HepG2 (cell line): ENCODE data around the gene CEBPE. TPM values are rescaled to one million over a fixed set of nuclear protein-coding genes. Genes with fewer than 3 reads are reported as not detected.

ENCODE experiments used
- FOXP4 ChIP-seq: sonication (generic); formaldehyde crosslinking; IDR thresholded peaks from 2 replicates; pipeline ENCODE4 v1.4.0; 2020; ENCODE audit warnings: missing genetic modification reagents
- FUBP1 ChIP-seq: sonication (generic); formaldehyde crosslinking; IDR thresholded peaks from 2 replicates; pipeline ENCODE4 v1.5.1; 2020; ENCODE audit warnings: missing genetic modification reagents, mild to moderate bottlenecking, borderline replicate concordance
- KAT7 ChIP-seq: IDR thresholded peaks from 2 replicates; pipeline ENCODE4 v1.6.1; 2018; ENCODE audit warnings: borderline replicate concordance, missing compliant biosample characterization
- MTA3 ChIP-seq: sonication (generic); formaldehyde crosslinking; IDR thresholded peaks from 2 replicates; pipeline ENCODE4 v1.4.0; 2020; ENCODE audit warnings: missing genetic modification reagents
- NAIF1 ChIP-seq: sonication (generic); formaldehyde crosslinking; IDR thresholded peaks from 2 replicates; pipeline ENCODE4 v1.5.0; 2020; ENCODE audit warnings: mild to moderate bottlenecking, missing genetic modification reagents, borderline replicate concordance
- PPARG ChIP-seq: conservative IDR thresholded peaks from 2 replicates; pipeline ENCODE4 v1.6.1; 2016; ENCODE audit warnings: missing biosample characterization, missing genetic modification reagents
- RAD21 ChIP-seq: fragments of 450-650 bp; formaldehyde crosslinking; IDR thresholded peaks from 2 replicates; pipeline ENCODE4 v1.5.0; 2020; ENCODE audit warnings: mild to moderate bottlenecking
- SNAI1 ChIP-seq: sonication (generic); formaldehyde crosslinking; IDR thresholded peaks from 2 replicates; pipeline ENCODE4 v1.5.0; 2020; ENCODE audit warnings: mild to moderate bottlenecking, missing genetic modification reagents, borderline replicate concordance
- ZNF367 ChIP-seq: sonication (generic); formaldehyde crosslinking; IDR thresholded peaks from 2 replicates; pipeline ENCODE4 v1.4.0; 2020; ENCODE audit warnings: missing genetic modification reagents, borderline replicate concordance
- ZNF451 ChIP-seq: sonication (generic); formaldehyde crosslinking; IDR thresholded peaks from 2 replicates; pipeline ENCODE4 v1.5.0; 2020; ENCODE audit warnings: mild to moderate bottlenecking, missing genetic modification reagents
- ZNF547 ChIP-seq: sonication (generic); formaldehyde crosslinking; IDR thresholded peaks from 2 replicates; pipeline ENCODE4 v1.5.1; 2020; ENCODE audit warnings: mild to moderate bottlenecking, missing genetic modification reagents
- ZNF580 ChIP-seq: IDR thresholded peaks from 2 replicates; pipeline ENCODE4 v1.6.1; 2016; ENCODE audit warnings: low read depth, borderline replicate concordance
- ZNF607 ChIP-seq: sonication (generic); formaldehyde crosslinking; IDR thresholded peaks from 2 replicates; pipeline ENCODE4 v1.5.1; 2020; ENCODE audit warnings: missing genetic modification reagents, mild to moderate bottlenecking, borderline replicate concordance
- ZNF674 ChIP-seq: sonication (generic); formaldehyde crosslinking; IDR thresholded peaks from 2 replicates; pipeline ENCODE4 v1.5.0; 2020; ENCODE audit warnings: low read depth, mild to moderate bottlenecking, missing genetic modification reagents
- ZNF678 ChIP-seq: sonication (generic); formaldehyde crosslinking; IDR thresholded peaks from 2 replicates; pipeline ENCODE4 v1.4.0; 2020; ENCODE audit warnings: mild to moderate bottlenecking, missing genetic modification reagents
- polyA plus RNA-seq, 8 experiments: library from polyadenylated mRNA; depleted of rRNA in 3 of 8; stranded (reverse) in 7 of 8; unstranded in 1 of 8; fragments of >200 nt; fragmentation: Illumina TruSeq in 4 of 8; extraction: Trizol in 4 of 8; gene quantifications; 2 replicates each; pipeline versions ENCODE4 v1.2.1 to v1.2.3, GENCODE V29; 2011 to 2016; ENCODE audit warnings: low read depth in 4 of 8, missing spikeins in 1 of 8, mixed read lengths in 1 of 8; ENCODE audit not compliant: insufficient read depth in 1 of 8
- total RNA-seq, 5 experiments: library from RNA; depleted of rRNA; stranded (reverse); fragments of >200 nt; fragmentation: Illumina TruSeq; extraction: Trizol; gene quantifications; 2 replicates each; pipeline ENCODE4 v1.2.3, GENCODE V29; 2016; ENCODE audit warnings: low read depth in 1 of 5
- TF ChIP-seq, protein P1 (sequence below): sonication (generic); formaldehyde crosslinking; IDR thresholded peaks from 2 replicates; pipeline ENCODE4 v1.4.0; 2020; ENCODE audit warnings: missing genetic modification reagents
- TF ChIP-seq, protein P2 (sequence below): sonication (generic); formaldehyde crosslinking; IDR thresholded peaks from 2 replicates; pipeline ENCODE4 v1.8.0; 2022; ENCODE audit warnings: missing genetic modification reagents, low read depth, mild to moderate bottlenecking, borderline replicate concordance
- TF ChIP-seq, protein P3 (sequence below): sonication (generic); formaldehyde crosslinking; IDR thresholded peaks from 2 replicates; pipeline ENCODE4 v1.4.0; 2020; ENCODE audit warnings: missing genetic modification reagents
- TF ChIP-seq, protein P4 (sequence below): IDR thresholded peaks from 2 replicates; pipeline ENCODE4 v1.6.1; 2018; ENCODE audit warnings: missing genetic modification reagents
- TF ChIP-seq, protein P5 (sequence below): IDR thresholded peaks from 2 replicates; pipeline ENCODE4 v1.6.1; 2016; ENCODE audit warnings: missing genetic modification reagents, missing compliant biosample characterization

CEBPE gene
- total and polyA plus RNA-seq, 2 of the 13 experiments (the other 11 are each of a cell fraction or from before 2014, with no cell fraction given), result 0.09 to 0.11 TPM

DNA sequence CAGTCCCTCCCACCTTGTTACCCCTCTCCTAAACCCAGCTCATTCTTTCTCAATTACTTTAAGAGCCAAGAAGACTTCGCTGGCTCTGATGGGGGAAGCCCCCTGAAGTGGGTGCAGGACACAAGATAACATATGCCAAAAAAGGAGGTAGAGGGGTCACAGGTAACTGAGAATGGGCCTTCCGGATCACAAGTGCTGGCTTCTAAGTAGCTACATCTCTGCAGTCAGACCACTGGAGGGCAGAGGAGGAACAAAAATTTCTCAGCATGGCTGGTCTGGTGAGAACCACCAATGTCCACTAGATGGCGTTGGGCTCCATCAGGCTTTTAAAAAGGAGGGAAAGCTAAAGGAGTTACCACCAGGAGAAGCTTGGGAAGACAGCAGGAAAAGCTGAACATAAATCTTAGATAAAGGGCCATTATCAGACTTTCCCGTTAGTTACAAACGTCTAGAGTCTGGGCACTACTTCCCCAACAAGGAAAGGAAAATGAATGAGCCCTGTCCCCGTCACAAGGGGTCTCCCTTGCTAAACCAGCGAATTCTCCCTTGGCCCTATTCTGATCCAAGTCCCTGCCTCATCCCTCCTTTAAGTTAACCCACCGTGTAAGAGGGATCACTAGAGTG lies 50.2 kb downstream of the CEBPE start (continued):
- TF ChIP-seq ZNF547 (no peak), ZNF367 (no peak), KAT7 (CRISPR knock-in tag) (no peak), NAIF1 (CRISPR knock-in tag) (no peak), RAD21 (CRISPR knock-in tag) (peak; percentile 94), ZNF451 (CRISPR knock-in tag) (no peak), PPARG (peak; percentile 77), ZNF678 (no peak), ZNF674 (CRISPR knock-in tag) (no peak), FOXP4 (CRISPR knock-in tag) (no peak), MTA3 (no peak), FUBP1 (CRISPR knock-in tag) (no peak), ZNF580 (CRISPR knock-in tag) (peak; percentile 89; the same call in 1 of the 2 replicates), ZNF607 (no peak), SNAI1 (CRISPR knock-in tag) (no peak)
- TF ChIP-seq, protein P1, sequence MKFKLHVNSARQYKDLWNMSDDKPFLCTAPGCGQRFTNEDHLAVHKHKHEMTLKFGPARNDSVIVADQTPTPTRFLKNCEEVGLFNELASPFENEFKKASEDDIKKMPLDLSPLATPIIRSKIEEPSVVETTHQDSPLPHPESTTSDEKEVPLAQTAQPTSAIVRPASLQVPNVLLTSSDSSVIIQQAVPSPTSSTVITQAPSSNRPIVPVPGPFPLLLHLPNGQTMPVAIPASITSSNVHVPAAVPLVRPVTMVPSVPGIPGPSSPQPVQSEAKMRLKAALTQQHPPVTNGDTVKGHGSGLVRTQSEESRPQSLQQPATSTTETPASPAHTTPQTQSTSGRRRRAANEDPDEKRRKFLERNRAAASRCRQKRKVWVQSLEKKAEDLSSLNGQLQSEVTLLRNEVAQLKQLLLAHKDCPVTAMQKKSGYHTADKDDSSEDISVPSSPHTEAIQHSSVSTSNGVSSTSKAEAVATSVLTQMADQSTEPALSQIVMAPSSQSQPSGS, result peak; percentile 85
- TF ChIP-seq, protein P2, sequence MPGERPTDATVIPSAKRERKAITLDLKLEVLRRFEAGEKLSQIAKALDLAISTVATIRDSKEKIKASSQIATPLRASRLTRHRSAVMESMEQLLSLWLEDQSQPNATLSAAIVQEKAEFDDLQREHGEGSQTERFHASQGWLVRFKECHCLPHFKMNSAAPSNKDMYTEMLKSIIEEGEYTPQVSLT (CRISPR knock-in tag), result no peak
- TF ChIP-seq, protein P3, sequence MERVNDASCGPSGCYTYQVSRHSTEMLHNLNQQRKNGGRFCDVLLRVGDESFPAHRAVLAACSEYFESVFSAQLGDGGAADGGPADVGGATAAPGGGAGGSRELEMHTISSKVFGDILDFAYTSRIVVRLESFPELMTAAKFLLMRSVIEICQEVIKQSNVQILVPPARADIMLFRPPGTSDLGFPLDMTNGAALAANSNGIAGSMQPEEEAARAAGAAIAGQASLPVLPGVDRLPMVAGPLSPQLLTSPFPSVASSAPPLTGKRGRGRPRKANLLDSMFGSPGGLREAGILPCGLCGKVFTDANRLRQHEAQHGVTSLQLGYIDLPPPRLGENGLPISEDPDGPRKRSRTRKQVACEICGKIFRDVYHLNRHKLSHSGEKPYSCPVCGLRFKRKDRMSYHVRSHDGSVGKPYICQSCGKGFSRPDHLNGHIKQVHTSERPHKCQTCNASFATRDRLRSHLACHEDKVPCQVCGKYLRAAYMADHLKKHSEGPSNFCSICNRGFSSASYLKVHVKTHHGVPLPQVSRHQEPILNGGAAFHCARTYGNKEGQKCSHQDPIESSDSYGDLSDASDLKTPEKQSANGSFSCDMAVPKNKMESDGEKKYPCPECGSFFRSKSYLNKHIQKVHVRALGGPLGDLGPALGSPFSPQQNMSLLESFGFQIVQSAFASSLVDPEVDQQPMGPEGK (CRISPR knock-in tag), result peak; percentile 65
- TF ChIP-seq, protein P4, sequence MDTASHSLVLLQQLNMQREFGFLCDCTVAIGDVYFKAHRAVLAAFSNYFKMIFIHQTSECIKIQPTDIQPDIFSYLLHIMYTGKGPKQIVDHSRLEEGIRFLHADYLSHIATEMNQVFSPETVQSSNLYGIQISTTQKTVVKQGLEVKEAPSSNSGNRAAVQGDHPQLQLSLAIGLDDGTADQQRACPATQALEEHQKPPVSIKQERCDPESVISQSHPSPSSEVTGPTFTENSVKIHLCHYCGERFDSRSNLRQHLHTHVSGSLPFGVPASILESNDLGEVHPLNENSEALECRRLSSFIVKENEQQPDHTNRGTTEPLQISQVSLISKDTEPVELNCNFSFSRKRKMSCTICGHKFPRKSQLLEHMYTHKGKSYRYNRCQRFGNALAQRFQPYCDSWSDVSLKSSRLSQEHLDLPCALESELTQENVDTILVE (CRISPR knock-in tag), result peak; percentile 93; the same call in 1 of the 2 replicates
- TF ChIP-seq, protein P5, sequence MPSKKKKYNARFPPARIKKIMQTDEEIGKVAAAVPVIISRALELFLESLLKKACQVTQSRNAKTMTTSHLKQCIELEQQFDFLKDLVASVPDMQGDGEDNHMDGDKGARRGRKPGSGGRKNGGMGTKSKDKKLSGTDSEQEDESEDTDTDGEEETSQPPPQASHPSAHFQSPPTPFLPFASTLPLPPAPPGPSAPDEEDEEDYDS (CRISPR knock-in tag), result no peak; the same call in 1 of the 2 replicates
